ENCODE measurements around the gene FZR1. TPM values are rescaled to one million over a fixed set of nuclear protein-coding genes. Genes with fewer than 3 reads are reported as not detected.

FZR1 gene
- total and polyA plus RNA-seq, 2 of the 13 experiments (the other 11 are each of a cell fraction or from before 2014, with no cell fraction given), result 29.0 to 30.8 TPM

GRCh38 chr19:3500429-3501101 lies 5.5 kb upstream of the FZR1 start, which contains the start of gene DOHH (continued):
- TF ChIP-seq ZMAT3 (CRISPR knock-in tag; conservative IDR thresholded peaks at IDR 0.05) (peak; percentile 98), PITX1 (CRISPR knock-in tag; IDR thresholded peaks at IDR 0.05) (no peak), ZNF124 (CRISPR knock-in tag; IDR thresholded peaks at IDR 0.05) (no peak), ZNF34 (CRISPR knock-in tag; IDR thresholded peaks at IDR 0.05; ENCODE audit: borderline replicate concordance) (peak; percentile 96; the same call in 1 of the 2 replicates), SAFB2 (CRISPR knock-in tag; IDR thresholded peaks at IDR 0.05; ENCODE audit: borderline replicate concordance, low read depth) (peak; percentile 77), ZSCAN31 (CRISPR knock-in tag; IDR thresholded peaks at IDR 0.05; ENCODE audit: low read depth) (peak; percentile 73; the same call in 1 of the 2 replicates), ZNF430 (CRISPR knock-in tag; IDR thresholded peaks at IDR 0.05) (peak; percentile 64), ZNF263 (CRISPR knock-in tag; IDR thresholded peaks at IDR 0.05) (no peak), ZNF282 (IDR thresholded peaks at IDR 0.05; ENCODE audit: partially characterized antibody) (no peak), RNF2 (conservative IDR thresholded peaks at IDR 0.05; ENCODE audit: low read depth) (peak; percentile 85; the same call in 1 of the 2 replicates), EZH2 (conservative IDR thresholded peaks at IDR 0.05; ENCODE audit: low read depth, low read length) (no peak), ZFP41 (CRISPR knock-in tag; IDR thresholded peaks at IDR 0.05; ENCODE audit: borderline replicate concordance) (no peak; the same call in 1 of the 2 replicates), MAZ (IDR thresholded peaks at IDR 0.05; ENCODE audit: borderline replicate concordance, low read depth, low read length) (no peak), MAZ (CRISPR knock-in tag; IDR thresholded peaks at IDR 0.05; ENCODE audit: low read depth) (peak; percentile 90), SP4 (CRISPR knock-in tag; IDR thresholded peaks at IDR 0.05) (peak; percentile 71; the same call in 1 of the 2 replicates), FOXC1 (CRISPR knock-in tag; IDR thresholded peaks at IDR 0.05; ENCODE audit: borderline replicate concordance) (peak; percentile 46; the same call in 1 of the 2 replicates), ATF6 (CRISPR knock-in tag; conservative IDR thresholded peaks at IDR 0.05) (no peak)
- TF ChIP-seq, protein P1, sequence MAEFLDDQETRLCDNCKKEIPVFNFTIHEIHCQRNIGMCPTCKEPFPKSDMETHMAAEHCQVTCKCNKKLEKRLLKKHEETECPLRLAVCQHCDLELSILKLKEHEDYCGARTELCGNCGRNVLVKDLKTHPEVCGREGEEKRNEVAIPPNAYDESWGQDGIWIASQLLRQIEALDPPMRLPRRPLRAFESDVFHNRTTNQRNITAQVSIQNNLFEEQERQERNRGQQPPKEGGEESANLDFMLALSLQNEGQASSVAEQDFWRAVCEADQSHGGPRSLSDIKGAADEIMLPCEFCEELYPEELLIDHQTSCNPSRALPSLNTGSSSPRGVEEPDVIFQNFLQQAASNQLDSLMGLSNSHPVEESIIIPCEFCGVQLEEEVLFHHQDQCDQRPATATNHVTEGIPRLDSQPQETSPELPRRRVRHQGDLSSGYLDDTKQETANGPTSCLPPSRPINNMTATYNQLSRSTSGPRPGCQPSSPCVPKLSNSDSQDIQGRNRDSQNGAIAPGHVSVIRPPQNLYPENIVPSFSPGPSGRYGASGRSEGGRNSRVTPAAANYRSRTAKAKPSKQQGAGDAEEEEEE (CRISPR knock-in tag; IDR thresholded peaks at IDR 0.05; ENCODE audit: borderline replicate concordance), result no peak
- TF ChIP-seq, protein P2, sequence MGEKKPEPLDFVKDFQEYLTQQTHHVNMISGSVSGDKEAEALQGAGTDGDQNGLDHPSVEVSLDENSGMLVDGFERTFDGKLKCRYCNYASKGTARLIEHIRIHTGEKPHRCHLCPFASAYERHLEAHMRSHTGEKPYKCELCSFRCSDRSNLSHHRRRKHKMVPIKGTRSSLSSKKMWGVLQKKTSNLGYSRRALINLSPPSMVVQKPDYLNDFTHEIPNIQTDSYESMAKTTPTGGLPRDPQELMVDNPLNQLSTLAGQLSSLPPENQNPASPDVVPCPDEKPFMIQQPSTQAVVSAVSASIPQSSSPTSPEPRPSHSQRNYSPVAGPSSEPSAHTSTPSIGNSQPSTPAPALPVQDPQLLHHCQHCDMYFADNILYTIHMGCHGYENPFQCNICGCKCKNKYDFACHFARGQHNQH (CRISPR knock-in tag; IDR thresholded peaks at IDR 0.05), result peak; percentile 78
- TF ChIP-seq, protein P3, sequence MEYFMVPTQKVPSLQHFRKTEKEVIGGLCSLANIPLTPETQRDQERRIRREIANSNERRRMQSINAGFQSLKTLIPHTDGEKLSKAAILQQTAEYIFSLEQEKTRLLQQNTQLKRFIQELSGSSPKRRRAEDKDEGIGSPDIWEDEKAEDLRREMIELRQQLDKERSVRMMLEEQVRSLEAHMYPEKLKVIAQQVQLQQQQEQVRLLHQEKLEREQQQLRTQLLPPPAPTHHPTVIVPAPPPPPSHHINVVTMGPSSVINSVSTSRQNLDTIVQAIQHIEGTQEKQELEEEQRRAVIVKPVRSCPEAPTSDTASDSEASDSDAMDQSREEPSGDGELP (IDR thresholded peaks at IDR 0.05; ENCODE audit: borderline replicate concordance, low read depth), result no peak
- TF ChIP-seq, protein P4, sequence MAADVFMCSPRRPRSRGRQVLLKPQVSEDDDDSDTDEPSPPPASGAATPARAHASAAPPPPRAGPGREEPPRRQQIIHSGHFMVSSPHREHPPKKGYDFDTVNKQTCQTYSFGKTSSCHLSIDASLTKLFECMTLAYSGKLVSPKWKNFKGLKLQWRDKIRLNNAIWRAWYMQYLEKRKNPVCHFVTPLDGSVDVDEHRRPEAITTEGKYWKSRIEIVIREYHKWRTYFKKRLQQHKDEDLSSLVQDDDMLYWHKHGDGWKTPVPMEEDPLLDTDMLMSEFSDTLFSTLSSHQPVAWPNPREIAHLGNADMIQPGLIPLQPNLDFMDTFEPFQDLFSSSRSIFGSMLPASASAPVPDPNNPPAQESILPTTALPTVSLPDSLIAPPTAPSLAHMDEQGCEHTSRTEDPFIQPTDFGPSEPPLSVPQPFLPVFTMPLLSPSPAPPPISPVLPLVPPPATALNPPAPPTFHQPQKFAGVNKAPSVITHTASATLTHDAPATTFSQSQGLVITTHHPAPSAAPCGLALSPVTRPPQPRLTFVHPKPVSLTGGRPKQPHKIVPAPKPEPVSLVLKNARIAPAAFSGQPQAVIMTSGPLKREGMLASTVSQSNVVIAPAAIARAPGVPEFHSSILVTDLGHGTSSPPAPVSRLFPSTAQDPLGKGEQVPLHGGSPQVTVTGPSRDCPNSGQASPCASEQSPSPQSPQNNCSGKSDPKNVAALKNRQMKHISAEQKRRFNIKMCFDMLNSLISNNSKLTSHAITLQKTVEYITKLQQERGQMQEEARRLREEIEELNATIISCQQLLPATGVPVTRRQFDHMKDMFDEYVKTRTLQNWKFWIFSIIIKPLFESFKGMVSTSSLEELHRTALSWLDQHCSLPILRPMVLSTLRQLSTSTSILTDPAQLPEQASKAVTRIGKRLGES (CRISPR knock-in tag; IDR thresholded peaks at IDR 0.05; ENCODE audit: borderline replicate concordance), result no peak

Data from HepG2 (cell line).